ENCODE data around the gene CHRNA4. TPM values are rescaled to one million over a fixed set of nuclear protein-coding genes. Genes with fewer than 3 reads are reported as not detected.

CHRNA4 gene
- total RNA-seq, 2 donors from 2014 or later: 0.46 TPM; not detected in 1

- Mint-ChIP-seq H3K4me3 (no peak overlapping the region), H3K27me3 (ENCODE audit: insufficient read depth) (no peaks in the 10 kb centered on the region), H3K9me3 (no peaks in the 10 kb centered on the region), H3K4me1 (no peaks in the 10 kb centered on the region), H3K36me3 (ENCODE audit: low read depth) (no peaks in the 10 kb centered on the region), H3K27ac (no peak overlapping the region)
- H3K9me3 ChIP-seq (ENCODE audit: control insufficient read depth, low read length): no peaks in the 10 kb centered on the region
- H3K36me3 ChIP-seq (ENCODE audit: control insufficient read depth, insufficient read depth, low read length): no peaks in the 10 kb centered on the region
- no peaks in the 10 kb centered on the region for H3K4me1 ChIP-seq (ENCODE audit: control insufficient read depth, insufficient read depth, low read length)
- no peak for TF ChIP-seq CTCF (conservative IDR thresholded peaks at IDR 0.05)
- DNase-seq: no peak
- no peak overlapping the region for H3K9ac ChIP-seq (ENCODE audit: extremely low read depth, low read length, poor library complexity, severe bottlenecking)
- 92 to 96% methylated on average over 4 to 9 of the region's 9 CpGs for WGBS, 2 experiments (ENCODE audit: insufficient coverage in 1 of 2, insufficient read length in 1 of 2)
- H3K4me3 ChIP-seq (ENCODE audit: low read length): no peak overlapping the region
- H3K27ac ChIP-seq (ENCODE audit: low read depth, low read length): no peak overlapping the region
- H3K27me3 ChIP-seq (ENCODE audit: control insufficient read depth, insufficient read depth, low read length, poor library complexity, severe bottlenecking): no peaks in the 10 kb centered on the region
Observed at GRCh38 chr20:63312273-63312672, 48.9 kb downstream of the CHRNA4 start.

- Histone ChIP-seq H3K9ac (ENCODE audit: extremely low read depth, low read length, poor library complexity, severe bottlenecking) (no peak overlapping the region), H3K27me3 (ENCODE audit: control insufficient read depth, insufficient read depth, low read length, poor library complexity, severe bottlenecking) (no peaks in the 10 kb centered on the region), H3K27ac (ENCODE audit: low read depth, low read length) (no peak overlapping the region), H3K36me3 (ENCODE audit: control insufficient read depth, insufficient read depth, low read length) (no peaks in the 10 kb centered on the region), H3K4me3 (ENCODE audit: low read length) (no peak overlapping the region), H3K9me3 (ENCODE audit: control insufficient read depth, low read length) (no peaks in the 10 kb centered on the region), H3K4me1 (ENCODE audit: control insufficient read depth, insufficient read depth, low read length) (no peaks in the 10 kb centered on the region)
- Mint-ChIP-seq H3K4me1 (no peaks in the 10 kb centered on the region), H3K9me3 (no peaks in the 10 kb centered on the region), H3K27me3 (ENCODE audit: insufficient read depth) (no peaks in the 10 kb centered on the region), H3K4me3 (no peak overlapping the region), H3K36me3 (ENCODE audit: low read depth) (no peaks in the 10 kb centered on the region), H3K27ac (no peak overlapping the region)
- DNase-seq: no peak
- TF ChIP-seq CTCF (conservative IDR thresholded peaks at IDR 0.05): no peak
- WGBS, 2 experiments (ENCODE audit: insufficient coverage in 1 of 2, insufficient read length in 1 of 2): 86 to 96% methylated on average over 12 to 18 of the region's 18 CpGs
Observed at GRCh38 chr20:63311833-63312243, 49.3 kb downstream of the CHRNA4 start.

- H3K4me3 ChIP-seq (ENCODE audit: low read length): no peak overlapping the region
- no peak overlapping the region for H3K9ac ChIP-seq (ENCODE audit: extremely low read depth, low read length, poor library complexity, severe bottlenecking)
- TF ChIP-seq CTCF (conservative IDR thresholded peaks at IDR 0.05): no peak
- no peak overlapping the region for H3K4me3 Mint-ChIP-seq
- no peak for DNase-seq
- no peaks in the 10 kb centered on the region for H3K4me1 Mint-ChIP-seq
- no peaks in the 10 kb centered on the region for H3K36me3 ChIP-seq (ENCODE audit: control insufficient read depth, insufficient read depth, low read length)
- H3K9me3 ChIP-seq (ENCODE audit: control insufficient read depth, low read length): no peaks in the 10 kb centered on the region
- H3K36me3 Mint-ChIP-seq (ENCODE audit: low read depth): no peaks in the 10 kb centered on the region
- H3K4me1 ChIP-seq (ENCODE audit: control insufficient read depth, insufficient read depth, low read length): no peaks in the 10 kb centered on the region
- H3K9me3 Mint-ChIP-seq: no peaks in the 10 kb centered on the region
- no peaks in the 10 kb centered on the region for H3K27me3 Mint-ChIP-seq (ENCODE audit: insufficient read depth)
- no peak overlapping the region for H3K27ac ChIP-seq (ENCODE audit: low read depth, low read length)
- no peak overlapping the region for H3K27ac Mint-ChIP-seq
- H3K27me3 ChIP-seq (ENCODE audit: control insufficient read depth, insufficient read depth, low read length, poor library complexity, severe bottlenecking): no peaks in the 10 kb centered on the region
- WGBS, 2 experiments (ENCODE audit: insufficient coverage in 1 of 2, insufficient read length in 1 of 2): 89 to 93% methylated on average over 12 to 29 of the region's 29 CpGs
Observed at GRCh38 chr20:63311186-63311832, 49.8 kb downstream of the CHRNA4 start.
